IMR-90 (cell line): Measurements from ENCODE around the gene TNFRSF21.

ENCODE experiments used
- BHLHE40 ChIP-seq: fragments of 150-350 bp; IDR thresholded peaks from 2 replicates; pipeline ENCODE4 v1.6.1; 2016; ENCODE audit warnings: mild to moderate bottlenecking, low read depth, low read length
- CEBPB ChIP-seq: IDR thresholded peaks from 2 replicates; pipeline ENCODE4 v1.6.1; 2012; ENCODE audit warnings: low read depth, low read length, improper control_type of control experiment
- CTCF ChIP-seq: conservative IDR thresholded peaks from 2 replicates; pipeline ENCODE4 v1.5.1; 2012; ENCODE audit warnings: mild to moderate bottlenecking, low read depth, low read length, improper control_type of control experiment
- FOS ChIP-seq: fragments of 150-350 bp; IDR thresholded peaks from 2 replicates; pipeline ENCODE4 v1.6.1; 2016; ENCODE audit warnings: low read depth, low read length
- MAFK ChIP-seq: IDR thresholded peaks from 2 replicates; pipeline ENCODE4 v1.6.1; 2012; ENCODE audit warnings: low read depth, low read length, improper control_type of control experiment
- MAZ ChIP-seq: IDR thresholded peaks from 2 replicates; pipeline ENCODE4 v1.6.1; 2012; ENCODE audit warnings: low read depth, mild to moderate bottlenecking, low read length, improper control_type of control experiment, moderate library complexity, borderline replicate concordance
- MXI1 ChIP-seq: IDR thresholded peaks from 2 replicates; pipeline ENCODE4 v1.6.1; 2012; ENCODE audit warnings: low read depth, mild to moderate bottlenecking, low read length, moderate library complexity, borderline replicate concordance
- POLR2A ChIP-seq: IDR thresholded peaks from 2 replicates; pipeline ENCODE4 v1.6.1; 2012; ENCODE audit warnings: mild to moderate bottlenecking, low read depth, low read length
- RAD21 ChIP-seq: IDR thresholded peaks from 2 replicates; pipeline ENCODE4 v1.6.1; 2012; ENCODE audit warnings: low read length, improper control_type of control experiment
- RCOR1 ChIP-seq: IDR thresholded peaks from 2 replicates; pipeline ENCODE4 v1.6.1; 2012; ENCODE audit warnings: mild to moderate bottlenecking, low read length, improper control_type of control experiment; ENCODE audit not compliant: insufficient replicate concordance
- RFX5 ChIP-seq: IDR thresholded peaks from 2 replicates; pipeline ENCODE4 v1.8.0; 2012; ENCODE audit warnings: low read depth, mild to moderate bottlenecking, low read length, moderate library complexity
- SMC3 ChIP-seq: fragments of 150-350 bp; IDR thresholded peaks from 2 replicates; pipeline ENCODE4 v1.6.1; 2016; ENCODE audit warnings: low read depth, mild to moderate bottlenecking, antibody characterized with exemption, low read length, moderate library complexity
- USF2 ChIP-seq: fragments of 150-350 bp; IDR thresholded peaks from 2 replicates; pipeline ENCODE4 v1.6.1; 2017; ENCODE audit warnings: mild to moderate bottlenecking, antibody characterized with exemption, low read length, low read depth

DNA sequence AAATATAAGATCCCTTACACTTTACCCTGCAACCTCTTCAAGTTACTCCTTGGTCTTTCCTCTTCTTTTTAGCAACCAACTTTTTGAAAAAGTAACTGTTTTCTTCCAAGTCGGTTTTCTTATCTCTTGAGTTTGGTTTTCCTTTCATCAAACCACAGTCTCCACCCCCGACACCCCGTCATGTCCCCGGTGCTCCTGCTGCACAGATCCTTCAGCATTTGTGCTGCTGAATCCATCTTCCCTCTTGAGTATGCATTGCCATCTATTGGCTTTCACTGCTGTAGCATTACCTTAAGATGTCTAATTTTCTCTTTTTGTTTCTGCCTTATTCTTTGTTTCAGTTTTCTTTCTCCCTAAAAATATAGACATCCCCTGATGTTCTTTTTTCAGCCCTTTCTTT is 11.9 kb upstream of the TNFRSF21 start:
- TF ChIP-seq CTCF (no peak), MXI1 (no peak), POLR2A (no peak), MAFK (no peak), RCOR1 (no peak), RFX5 (no peak), RAD21 (no peak), USF2 (no peak), MAZ (no peak), SMC3 (no peak), CEBPB (no peak), BHLHE40 (no peak), FOS (no peak)
